ACC112 (cell line): ENCODE results near the gene RND2.

Experiments used
- H2AFZ ChIP-seq: fragments of 200-600 bp; sonication (generic); one replicate; pipeline ENCODE4 v1.6.0; 2017; ENCODE audit warnings: antibody characterized with exemption, low read length; ENCODE audit not compliant: unreplicated experiment
- H3K27ac ChIP-seq: fragments of 200-600 bp; sonication (generic); 2 replicates; pipeline ENCODE4 v1.5.1; 2014; ENCODE audit warnings: low read depth, mild to moderate bottlenecking, antibody characterized with exemption, low read length, moderate library complexity
- H3K27me3 ChIP-seq: fragments of 200-600 bp; sonication (generic); 2 replicates; pipeline ENCODE4 v1.6.1; 2014; ENCODE audit warnings: mild to moderate bottlenecking, antibody characterized with exemption, low read length, moderate library complexity, mixed read lengths; ENCODE audit not compliant: insufficient read depth
- H3K36me3 ChIP-seq: fragments of 200-600 bp; sonication (generic); 2 replicates; pipeline ENCODE4 v1.6.1; 2016; ENCODE audit warnings: mild to moderate bottlenecking, antibody characterized with exemption, low read length, moderate library complexity, mixed read lengths; ENCODE audit not compliant: insufficient read depth
- H3K4me1 ChIP-seq: fragments of 200-600 bp; sonication (generic); one replicate; pipeline ENCODE4 v1.6.1; 2016; ENCODE audit warnings: low read length, mixed read lengths; ENCODE audit not compliant: insufficient read depth, unreplicated experiment, control insufficient read depth
- H3K4me3 ChIP-seq: fragments of 200-600 bp; sonication (generic); 2 replicates; pipeline ENCODE4 v1.5.1; 2014; ENCODE audit warnings: mild to moderate bottlenecking, low read depth, low read length
- H3K79me2 ChIP-seq: fragments of 200-600 bp; sonication (generic); one replicate; pipeline ENCODE4 v1.6.0; 2016; ENCODE audit warnings: low read length; ENCODE audit not compliant: control insufficient read depth, unreplicated experiment, insufficient read depth

The RND2 gene

DNA sequence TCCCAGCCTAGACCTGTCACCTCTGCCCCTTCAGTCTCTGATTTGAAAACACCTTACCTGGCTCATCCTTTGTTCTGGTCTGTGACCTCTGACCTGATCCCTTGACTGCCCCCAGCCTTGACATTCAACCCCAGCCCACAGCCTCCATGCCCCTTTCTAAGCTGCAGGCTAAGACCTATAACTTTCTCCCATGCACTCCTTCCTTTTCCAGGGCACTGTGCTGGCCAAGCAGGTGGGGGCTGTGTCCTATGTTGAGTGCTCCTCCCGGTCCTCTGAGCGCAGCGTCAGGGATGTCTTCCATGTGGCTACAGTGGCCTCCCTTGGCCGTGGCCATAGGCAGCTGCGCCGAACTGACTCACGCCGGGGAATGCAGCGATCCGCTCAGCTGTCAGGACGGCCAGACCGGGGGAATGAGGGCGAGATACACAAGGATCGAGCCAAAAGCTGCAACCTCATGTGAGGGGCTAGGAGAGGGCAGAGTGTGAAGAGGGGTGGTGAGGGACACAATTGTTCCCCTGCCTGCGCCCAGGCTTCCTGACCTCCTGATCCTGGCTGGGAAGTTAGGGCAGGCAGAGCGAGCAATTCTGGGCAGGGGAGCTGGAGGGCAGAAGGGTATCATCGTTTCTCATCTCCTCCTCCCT, 3.3 kb downstream of the RND2 start:
- H3K4me1 ChIP-seq = no peaks in the 10 kb centered on the region
- H3K4me3 ChIP-seq = no peak overlapping the region
- H2AFZ ChIP-seq = no peak overlapping the region
- no peak overlapping the region for H3K27ac ChIP-seq
- no peaks in the 10 kb centered on the region; the same call in 1 of the 2 replicates for H3K27me3 ChIP-seq
- no peaks in the 10 kb centered on the region for H3K36me3 ChIP-seq
- no peaks in the 10 kb centered on the region for H3K79me2 ChIP-seq

DNA sequence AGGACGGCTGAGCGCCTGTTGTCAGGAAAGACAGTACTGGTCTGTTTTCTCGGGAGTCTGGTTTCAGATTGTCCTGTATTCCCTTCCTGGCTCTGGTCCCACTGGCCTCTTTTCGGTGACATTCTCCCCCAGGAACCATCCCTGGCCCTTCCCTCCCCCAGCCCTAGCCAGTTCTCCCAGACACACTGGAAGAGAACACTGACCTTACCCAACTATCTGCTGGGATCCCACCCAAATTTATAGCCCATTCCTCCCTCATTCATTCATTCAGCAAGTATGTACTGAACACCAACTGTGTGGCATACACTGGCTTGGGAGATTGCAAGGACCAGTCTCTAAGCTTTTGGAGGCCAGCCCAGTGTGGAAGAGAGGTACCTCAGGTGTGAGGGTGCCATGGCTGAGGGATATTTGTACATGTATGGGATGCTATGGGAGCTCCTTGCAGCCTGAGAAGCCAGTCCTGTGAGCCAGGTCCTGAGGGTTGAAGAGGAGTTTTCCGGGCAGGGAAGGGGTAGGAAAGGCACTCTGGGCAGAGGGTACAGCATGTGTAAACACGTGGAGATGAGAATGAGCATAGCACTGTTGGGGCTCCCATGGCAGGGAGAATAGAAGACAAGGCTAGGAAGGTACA, 5.2 kb downstream of the RND2 start:
- Histone ChIP-seq H3K27ac (no peak overlapping the region), H2AFZ (no peak overlapping the region), H3K4me1 (no peaks in the 10 kb centered on the region), H3K27me3 (no peaks in the 10 kb centered on the region; the same call in 1 of the 2 replicates), H3K79me2 (no peaks in the 10 kb centered on the region), H3K36me3 (no peaks in the 10 kb centered on the region), H3K4me3 (no peak overlapping the region)

DNA sequence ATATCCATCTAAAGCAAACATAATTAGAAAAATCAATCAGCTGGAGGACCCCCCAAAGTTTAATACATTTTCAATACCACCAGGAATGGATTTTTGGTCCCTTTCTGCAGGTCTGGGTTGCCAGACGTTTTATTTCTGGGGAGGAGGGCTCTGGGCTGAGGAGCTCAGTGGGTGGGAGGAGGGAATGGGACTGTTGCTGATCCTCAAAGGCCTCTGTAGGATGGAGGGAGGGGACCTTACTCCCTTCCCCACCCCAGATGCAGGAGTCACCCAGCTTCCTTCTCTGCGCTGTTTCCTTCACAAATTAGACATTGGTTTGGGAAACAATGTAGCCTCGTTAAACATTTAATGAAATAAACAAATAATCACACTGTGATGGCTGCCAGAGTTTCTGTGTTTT, 6.6 kb downstream of the RND2 start:
- Histone ChIP-seq H3K36me3 (no peaks in the 10 kb centered on the region), H3K27me3 (no peaks in the 10 kb centered on the region), H3K4me1 (no peaks in the 10 kb centered on the region), H2AFZ (no peak overlapping the region), H3K79me2 (no peaks in the 10 kb centered on the region), H3K4me3 (no peak overlapping the region), H3K27ac (no peak overlapping the region)

DNA sequence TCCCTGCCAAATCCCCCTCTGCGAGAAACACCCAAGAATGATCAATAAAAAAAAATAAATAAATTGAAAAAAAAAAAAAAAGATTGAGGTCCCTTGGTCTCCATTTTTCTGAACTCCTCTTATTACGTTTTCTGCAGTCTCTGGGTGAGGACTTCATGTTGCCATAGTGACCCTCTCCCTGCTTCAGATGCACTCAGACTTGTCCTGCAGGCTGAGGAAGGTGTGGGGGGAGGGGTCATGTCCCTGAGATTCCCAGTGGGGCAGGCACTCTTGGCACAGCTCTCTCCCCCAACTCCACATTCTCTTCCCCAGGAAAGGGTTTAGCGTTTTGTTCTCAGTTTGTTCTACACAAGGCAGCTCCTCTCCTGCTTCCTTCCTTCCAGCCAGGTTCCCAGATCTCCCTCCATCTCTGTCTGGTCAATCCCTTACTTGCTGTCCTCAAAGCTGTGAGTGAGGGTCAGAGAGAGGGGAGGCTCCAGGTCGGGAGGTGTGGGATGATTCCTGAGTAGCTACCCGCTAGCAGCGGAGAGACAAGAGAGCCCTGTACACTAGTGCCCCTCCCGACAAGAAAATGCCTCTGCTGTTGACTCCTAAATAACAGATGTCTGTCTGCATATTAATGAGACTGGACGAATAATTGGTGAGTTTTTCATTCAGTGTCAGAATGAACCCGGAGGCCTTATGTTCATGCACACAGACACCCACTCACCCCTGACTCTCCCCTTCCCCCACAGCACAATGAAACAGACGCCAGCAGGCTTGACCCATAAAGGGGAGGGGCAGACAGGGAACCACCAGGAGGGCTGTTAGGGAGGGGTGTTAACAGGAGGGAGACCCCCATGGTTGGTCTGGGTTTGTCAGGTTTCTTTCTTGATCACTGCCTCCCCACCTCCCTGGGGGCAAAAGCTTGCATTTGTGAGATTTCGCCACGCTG, 9.2 kb downstream of the RND2 start:
- Histone ChIP-seq H3K27ac (no peak overlapping the region), H3K79me2 (no peaks in the 10 kb centered on the region), H3K27me3 (no peaks in the 10 kb centered on the region), H3K36me3 (no peaks in the 10 kb centered on the region), H3K4me3 (no peak overlapping the region), H3K4me1 (no peaks in the 10 kb centered on the region), H2AFZ (no peak overlapping the region)

DNA sequence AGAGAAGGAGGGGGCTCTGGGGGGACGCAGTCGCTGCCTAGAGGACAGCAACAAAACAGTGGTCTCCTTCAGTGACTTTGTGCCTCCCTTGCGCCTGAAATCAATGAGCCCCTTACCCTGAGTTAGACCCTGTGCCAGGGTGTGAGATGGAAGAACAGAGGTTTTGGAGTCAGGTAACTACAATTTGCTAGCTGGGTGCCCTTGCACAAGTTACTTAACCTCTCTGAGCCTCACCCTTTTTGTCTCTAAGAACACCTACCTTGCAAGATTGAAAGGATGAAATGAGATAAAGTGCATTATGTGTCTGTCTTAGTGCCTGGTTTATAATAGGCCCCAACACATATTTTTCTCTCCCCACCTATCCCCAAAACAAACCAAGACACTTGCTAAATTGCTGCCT, 9.9 kb downstream of the RND2 start:
- H3K27me3 ChIP-seq = no peaks in the 10 kb centered on the region
- no peaks in the 10 kb centered on the region for H3K36me3 ChIP-seq
- no peaks in the 10 kb centered on the region for H3K79me2 ChIP-seq
- H3K4me1 ChIP-seq = no peaks in the 10 kb centered on the region
- no peak overlapping the region for H2AFZ ChIP-seq
- H3K27ac ChIP-seq = no peak overlapping the region
- no peak overlapping the region for H3K4me3 ChIP-seq

DNA sequence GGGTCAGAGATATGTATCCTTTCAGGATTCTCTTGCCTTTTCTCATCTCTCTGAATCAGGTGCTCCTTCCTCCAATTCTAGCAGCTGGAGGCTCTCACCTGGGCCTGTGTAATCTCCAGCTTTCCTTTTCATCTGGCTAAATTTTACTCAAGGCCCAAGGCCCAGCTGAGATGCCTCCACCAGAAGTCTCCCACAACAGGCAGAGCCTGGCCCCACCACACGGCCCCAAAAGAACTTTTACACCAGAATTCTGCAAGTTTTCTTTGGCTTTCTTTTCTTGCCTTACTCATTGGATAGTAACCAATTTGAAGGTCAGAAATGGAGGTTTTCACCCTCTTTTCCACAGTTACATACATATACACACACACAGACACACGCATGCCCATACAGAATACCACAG, 14.6 kb downstream of the RND2 start:
- H2AFZ ChIP-seq = no peak overlapping the region
- H3K36me3 ChIP-seq = peaks cover 7% of the 10 kb centered on the region; the same call in 1 of the 2 replicates
- no peak overlapping the region for H3K4me3 ChIP-seq
- no peaks in the 10 kb centered on the region for H3K27me3 ChIP-seq
- H3K79me2 ChIP-seq = no peaks in the 10 kb centered on the region
- H3K27ac ChIP-seq = no peak overlapping the region
- H3K4me1 ChIP-seq = no peaks in the 10 kb centered on the region

DNA sequence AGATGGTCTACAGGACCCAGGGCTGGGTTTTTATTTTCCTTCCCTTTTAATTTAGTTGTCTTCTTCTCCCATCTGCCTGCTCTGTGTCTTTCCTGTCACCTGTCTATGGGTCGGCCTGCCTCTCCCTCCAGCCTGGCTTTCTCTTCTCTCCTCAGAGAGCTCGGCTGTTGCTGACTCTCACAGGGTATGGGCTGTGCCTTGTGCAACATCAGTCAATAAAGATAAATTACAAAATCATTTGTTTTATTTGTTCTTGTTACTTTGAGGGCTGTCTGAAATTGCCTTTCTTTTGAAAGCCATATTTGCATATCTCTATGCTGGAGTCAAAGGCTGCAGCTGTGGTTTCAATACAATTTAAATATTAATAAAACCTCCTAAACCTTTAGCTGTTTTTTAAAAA, 15.6 kb downstream of the RND2 start:
- peaks cover 7% of the 10 kb centered on the region; the same call in 1 of the 2 replicates for H3K36me3 ChIP-seq
- no peak overlapping the region for H3K4me3 ChIP-seq
- no peaks in the 10 kb centered on the region for H3K79me2 ChIP-seq
- no peak overlapping the region for H2AFZ ChIP-seq
- no peaks in the 10 kb centered on the region for H3K27me3 ChIP-seq
- no peak overlapping the region for H3K27ac ChIP-seq
- no peaks in the 10 kb centered on the region for H3K4me1 ChIP-seq

DNA sequence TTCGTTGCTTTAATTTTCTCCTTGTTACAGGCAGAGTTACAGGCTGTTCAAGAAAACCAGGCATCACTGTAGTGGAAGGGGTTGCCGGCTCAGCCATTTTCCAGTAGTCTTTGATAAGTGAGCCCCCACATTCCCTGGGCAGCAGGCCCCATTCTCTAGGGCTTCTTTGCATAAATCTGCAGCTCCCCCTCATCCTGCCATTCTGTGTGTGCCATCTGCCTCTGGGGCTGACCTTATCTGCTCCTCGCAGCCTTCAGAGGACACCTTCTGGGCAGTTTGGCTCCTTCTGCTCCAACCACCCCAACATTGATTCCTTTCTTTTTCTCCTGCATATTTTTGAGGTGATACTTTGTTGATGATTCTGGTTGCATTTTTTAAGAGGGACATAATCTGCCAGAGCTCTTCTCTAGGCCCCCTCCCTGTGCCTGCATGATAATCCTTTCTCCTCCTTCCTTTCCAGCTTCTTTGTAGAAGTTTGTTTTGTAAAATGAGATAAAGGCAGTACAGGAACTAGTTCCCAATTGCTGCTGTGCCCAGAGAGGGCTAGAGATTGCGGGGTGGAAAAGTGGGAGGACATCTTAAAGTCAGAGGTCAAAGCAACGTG, 17.1 kb downstream of the RND2 start:
- Histone ChIP-seq H2AFZ (no peak overlapping the region), H3K36me3 (peaks cover 7% of the 10 kb centered on the region; the same call in 1 of the 2 replicates), H3K79me2 (no peaks in the 10 kb centered on the region), H3K4me3 (no peak overlapping the region), H3K27me3 (no peaks in the 10 kb centered on the region), H3K27ac (no peak overlapping the region), H3K4me1 (no peaks in the 10 kb centered on the region)

DNA sequence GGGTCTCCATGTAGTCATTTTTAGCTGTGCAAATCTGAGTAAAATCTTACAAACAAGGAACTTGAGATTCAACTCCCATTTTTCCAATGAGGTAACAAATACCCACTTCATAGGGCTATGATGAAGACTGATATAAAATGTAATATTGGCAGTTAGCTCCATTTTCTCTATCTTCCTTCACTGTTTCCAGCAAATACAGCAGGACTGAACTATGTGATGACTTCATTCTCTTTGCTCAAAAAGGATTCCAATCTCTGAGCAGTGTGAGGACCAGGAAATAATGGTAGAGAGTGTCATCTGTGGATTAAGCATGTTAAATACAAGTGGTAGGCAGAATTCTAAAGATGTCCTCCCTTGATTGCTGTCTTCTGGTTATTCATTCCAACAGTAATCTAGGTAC, 18.3 kb downstream of the RND2 start:
- Histone ChIP-seq H3K27ac (no peak overlapping the region), H3K4me3 (no peak overlapping the region), H3K4me1 (no peaks in the 10 kb centered on the region), H3K79me2 (no peaks in the 10 kb centered on the region), H3K36me3 (peaks cover 7% of the 10 kb centered on the region; the same call in 1 of the 2 replicates), H3K27me3 (no peaks in the 10 kb centered on the region), H2AFZ (no peak overlapping the region)

DNA sequence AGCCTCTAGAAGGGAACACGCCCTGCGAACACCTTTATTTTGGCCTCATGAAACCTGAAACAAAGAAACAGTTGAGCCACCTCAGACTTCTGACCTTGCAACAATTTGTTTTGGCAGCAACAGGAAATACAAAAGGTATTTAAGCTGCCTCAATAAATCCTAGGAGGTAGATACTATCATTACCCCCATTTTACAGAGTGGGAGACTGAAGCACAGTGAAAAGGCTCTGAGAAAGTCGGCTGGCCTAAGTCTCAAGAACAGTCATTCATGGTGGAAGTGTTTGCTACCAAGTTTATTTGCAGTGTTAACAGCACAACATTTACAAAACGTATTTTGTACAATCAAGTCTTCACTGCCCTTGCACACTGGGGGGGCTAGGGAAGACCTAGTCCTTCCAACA, 19.0 kb downstream of the RND2 start:
- Histone ChIP-seq H3K27me3 (no peaks in the 10 kb centered on the region), H2AFZ (no peak overlapping the region), H3K79me2 (no peaks in the 10 kb centered on the region), H3K4me1 (no peaks in the 10 kb centered on the region), H3K27ac (no peak overlapping the region), H3K4me3 (no peak overlapping the region), H3K36me3 (peaks cover 7% of the 10 kb centered on the region; the same call in 1 of the 2 replicates)
